ENCODE data around the gene EGFL7. TPM values are rescaled to one million over a fixed set of nuclear protein-coding genes. Genes with fewer than 3 reads are reported as not detected.

The EGFL7 gene
- total RNA-seq, 3 donors from 2014 or later (not counting 1 experiment from before 2014, with no cell fraction given) = 0.28 to 0.47 (median 0.29) TPM

GRCh38 chr9:136627703-136628102, 35.0 kb upstream of the EGFL7 start:
- peaks cover 0 to 3% of the 10 kb centered on the region in 2 donors for H3K27me3 Mint-ChIP-seq (ENCODE audit: low read depth in 2 of 2)
- Histone ChIP-seq H3K36me3 (ENCODE audit: control insufficient read depth, insufficient read depth, low read length) (no peaks in the 10 kb centered on the region), H3K4me1 (ENCODE audit: control insufficient read depth, insufficient read depth, low read length) (peaks cover 72% of the 10 kb centered on the region), H3K27ac (ENCODE audit: low read length) (no peak overlapping the region), H3K9me3 (ENCODE audit: control insufficient read depth, insufficient read depth, low read length) (no peaks in the 10 kb centered on the region), H3K4me3 (ENCODE audit: low read length) (no peak overlapping the region), H3K27me3 (ENCODE audit: control insufficient read depth, insufficient read depth, low read length) (no peaks in the 10 kb centered on the region)
- DNase-seq (no peak), ATAC-seq (no peak)
- 88% methylated on average over 14 of the region's 17 CpGs for WGBS (ENCODE audit: insufficient coverage)
- no peak for TF ChIP-seq CTCF (IDR thresholded peaks at IDR 0.05)
- H3K27ac Mint-ChIP-seq = no peak overlapping the region
- intact Hi-C loops (cut with micrococcal nuclease) = no loop called here
- H3K4me1 Mint-ChIP-seq = peaks cover 5 to 17% of the 10 kb centered on the region in 2 donors
- no peaks in the 10 kb centered on the region for H3K36me3 Mint-ChIP-seq
- H3K4me3 Mint-ChIP-seq = no peak overlapping the region
- no peaks in the 10 kb centered on the region for H3K9me3 Mint-ChIP-seq

DNA sequence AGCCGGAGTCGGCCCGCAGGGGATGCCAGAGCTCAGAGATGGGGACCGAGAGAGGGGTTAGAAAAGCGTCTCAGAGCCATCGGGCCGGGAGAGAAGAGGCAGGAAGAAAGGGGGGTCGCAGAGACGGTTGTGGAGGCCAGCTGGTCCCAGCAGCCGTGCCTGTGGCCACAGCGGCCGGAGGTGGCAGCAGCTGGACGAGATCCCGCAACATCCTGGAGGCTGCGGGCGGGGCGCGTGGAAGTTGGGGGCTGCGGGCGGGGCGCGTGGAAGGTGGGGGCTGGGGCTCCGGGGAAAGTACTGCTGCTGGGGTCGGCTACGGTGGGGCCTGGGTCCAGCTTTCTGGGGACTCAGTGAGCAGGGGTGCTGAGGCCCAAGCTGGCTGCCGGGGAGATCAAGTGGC, 34.4 kb upstream of the EGFL7 start:
- Histone ChIP-seq H3K36me3 (ENCODE audit: control insufficient read depth, insufficient read depth, low read length) (no peaks in the 10 kb centered on the region), H3K27me3 (ENCODE audit: control insufficient read depth, insufficient read depth, low read length) (no peaks in the 10 kb centered on the region), H3K4me1 (ENCODE audit: control insufficient read depth, insufficient read depth, low read length) (peaks cover 76% of the 10 kb centered on the region), H3K9me3 (ENCODE audit: control insufficient read depth, insufficient read depth, low read length) (no peaks in the 10 kb centered on the region), H3K27ac (ENCODE audit: low read length) (no peak overlapping the region), H3K4me3 (ENCODE audit: low read length) (no peak overlapping the region)
- no peaks in the 10 kb centered on the region for H3K36me3 Mint-ChIP-seq
- H3K27ac Mint-ChIP-seq = peak overlapping the region in 1 of 2 donors; percentile 58
- DNase-seq (no peak), ATAC-seq (no peak)
- 33% methylated on average over 26 of the region's 26 CpGs for WGBS (ENCODE audit: insufficient coverage)
- intact Hi-C loops (cut with micrococcal nuclease) = no loop called here
- H3K4me3 Mint-ChIP-seq = peak overlapping the region; percentile 71
- H3K9me3 Mint-ChIP-seq = no peaks in the 10 kb centered on the region
- TF ChIP-seq CTCF (IDR thresholded peaks at IDR 0.05) = no peak
- H3K27me3 Mint-ChIP-seq (ENCODE audit: low read depth in 2 of 2) = peaks cover 0 to 3% of the 10 kb centered on the region in 2 donors
- peaks cover 2 to 16% of the 10 kb centered on the region in 2 donors for H3K4me1 Mint-ChIP-seq

GRCh38 chr9:136629001-136629878, 33.5 kb upstream of the EGFL7 start:
- no peaks in the 10 kb centered on the region for H3K9me3 Mint-ChIP-seq
- WGBS (ENCODE audit: insufficient coverage) = 77% methylated on average over 22 of the region's 22 CpGs
- DNase-seq (no peak), ATAC-seq (no peak)
- Histone ChIP-seq H3K27me3 (ENCODE audit: control insufficient read depth, insufficient read depth, low read length) (no peaks in the 10 kb centered on the region), H3K36me3 (ENCODE audit: control insufficient read depth, insufficient read depth, low read length) (no peaks in the 10 kb centered on the region), H3K4me1 (ENCODE audit: control insufficient read depth, insufficient read depth, low read length) (peaks cover 70% of the 10 kb centered on the region), H3K4me3 (ENCODE audit: low read length) (no peak overlapping the region), H3K9me3 (ENCODE audit: control insufficient read depth, insufficient read depth, low read length) (no peaks in the 10 kb centered on the region), H3K27ac (ENCODE audit: low read length) (no peak overlapping the region)
- intact Hi-C loops (cut with micrococcal nuclease) = no loop called here
- H3K4me3 Mint-ChIP-seq = no peak overlapping the region
- peak overlapping the region in 1 of 2 donors; percentile 51 for H3K27ac Mint-ChIP-seq
- TF ChIP-seq CTCF (IDR thresholded peaks at IDR 0.05) = no peak
- no peaks in the 10 kb centered on the region for H3K36me3 Mint-ChIP-seq
- peaks cover 0 to 14% of the 10 kb centered on the region in 2 donors for H3K4me1 Mint-ChIP-seq
- peaks cover 0 to 3% of the 10 kb centered on the region in 2 donors for H3K27me3 Mint-ChIP-seq (ENCODE audit: low read depth in 2 of 2)
